GM12878 (cell line): ENCODE results near the gene TRIM40. TPM values are rescaled to one million over a fixed set of nuclear protein-coding genes. Genes with fewer than 3 reads are reported as not detected.

Source experiments
- ATAC-seq: fragments of 200-7000 bp; cut with Tn5 transposase; 3 replicates; pipeline ENCODE4 v1.9.1; 2020; ENCODE audit warnings: mild to moderate bottlenecking, moderate library complexity
- BruUV-seq: library from RNA; stranded (reverse); fragments of 400-500 nt; replicated peaks from 2 replicates; lab custom pipeline; 2021; lab: Mats Ljungman, UMichigan
- CTCF ChIA-PET: fragments of 300-600 bp; sonication (Branson Sonifier 250); formaldehyde crosslinking; extraction: SDS; loops from one replicate; lab custom pipeline; 2021; ENCODE audit warnings: inconsistent platforms; lab: Yijun Ruan, JAX
- POLR2A ChIA-PET: fragments of 350-600 bp; formaldehyde crosslinking; extraction: SDS; loops from one replicate; lab custom pipeline; 2021; ENCODE audit warnings: inconsistent platforms; lab: Charles Lee
- RAD21 ChIA-PET: fragments of 300-600 bp; sonication (Branson Sonifier 250); formaldehyde crosslinking; loops from one replicate; lab custom pipeline; 2023; ENCODE audit warnings: antibody characterized with exemption; ENCODE audit not compliant: unreplicated experiment; lab: Charles Lee
- SMC1A ChIA-PET: fragments of 300-600 bp; sonication (Branson Sonifier 250); formaldehyde crosslinking; loops from one replicate; lab custom pipeline; 2023; ENCODE audit not compliant: unreplicated experiment, uncharacterized antibody; lab: Charles Lee
- DNase-seq: peaks from one replicate; pipeline ENCODE4 v3.0.0-alpha.2; 2011; ENCODE audit warnings: low read depth, low spot score
- FAIRE-seq: peaks from 3 replicates; lab custom pipeline; 2011; peaks lifted over from hg19 to GRCh38; lab: Jason Lieb, UNC
- H2AFZ ChIP-seq: 2 replicates; pipeline ENCODE4 v1.6.0; 2011; ENCODE audit warnings: low read depth, low read length, control low read depth; ENCODE audit not compliant: control insufficient read depth
- H3K27ac ChIP-seq: 2 replicates; pipeline ENCODE4 v1.5.1; 2011; ENCODE audit warnings: control low read depth; ENCODE audit not compliant: control insufficient read depth, insufficient read depth
- H3K27me3 ChIP-seq, 2 experiments: replicated peaks in 1 of 2; 2 replicates each; pipeline versions ENCODE4 v1.6.0 to v1.6.1; 2011; ENCODE audit warnings: low read length in 1 of 2; ENCODE audit not compliant: control insufficient read depth in 2 of 2, insufficient read depth in 2 of 2
- H3K36me3 ChIP-seq, 2 experiments: 2 replicates each; pipeline ENCODE4 v1.5.1; 2011; ENCODE audit warnings: low read length in 1 of 2; ENCODE audit not compliant: control insufficient read depth in 2 of 2, insufficient read depth in 2 of 2
- H3K4me1 ChIP-seq: 2 replicates; pipeline ENCODE4 v1.6.1; 2011; ENCODE audit warnings: mild to moderate bottlenecking, low read length, moderate library complexity, mixed read lengths; ENCODE audit not compliant: control insufficient read depth, insufficient read depth
- H3K4me2 ChIP-seq: 2 replicates; pipeline ENCODE4 v1.6.0; 2011; ENCODE audit warnings: control low read depth; ENCODE audit not compliant: control insufficient read depth, insufficient read depth
- H3K4me3 ChIP-seq: fragments of 200-600 bp; sonication (generic); 2 replicates; pipeline ENCODE4 v1.5.1; 2016
- H3K79me2 ChIP-seq: 2 replicates; pipeline ENCODE4 v1.6.0; 2011; ENCODE audit warnings: low read length; ENCODE audit not compliant: control insufficient read depth, insufficient read depth
- H3K9ac ChIP-seq: 2 replicates; pipeline ENCODE4 v1.8.0; 2011; ENCODE audit warnings: low read length, control low read depth, mixed read lengths; ENCODE audit not compliant: control insufficient read depth, insufficient read depth
- H3K9me3 ChIP-seq: replicated peaks from 3 replicates; pipeline ENCODE4 v1.5.1; 2011; ENCODE audit warnings: mild to moderate bottlenecking, low read length; ENCODE audit not compliant: control insufficient read depth, insufficient read depth
- H4K20me1 ChIP-seq: 2 replicates; pipeline ENCODE4 v1.6.0; 2011; ENCODE audit not compliant: control insufficient read depth, insufficient read depth
- ASH2L ChIP-seq: fragments of 300-600, 200-600 bp; sonication (generic); IDR thresholded peaks from 2 replicates; pipeline ENCODE4 v1.6.1; 2017; ENCODE audit warnings: low read depth, mild to moderate bottlenecking, borderline replicate concordance
- BMI1 ChIP-seq: fragments of 450-650 bp; IDR thresholded peaks from 2 replicates; pipeline ENCODE4 v1.6.1; 2016; ENCODE audit warnings: mild to moderate bottlenecking, moderate library complexity, borderline replicate concordance
- CREM ChIP-seq: IDR thresholded peaks from 2 replicates; pipeline ENCODE4 v1.6.1; 2014; ENCODE audit warnings: antibody characterized with exemption, low read depth
- JUNB ChIP-seq: IDR thresholded peaks from 2 replicates; pipeline ENCODE4 v1.6.1; 2016; ENCODE audit warnings: antibody characterized with exemption, mild to moderate bottlenecking
- LARP7 ChIP-seq: fragments of 450-650 bp; IDR thresholded peaks from 2 replicates; pipeline ENCODE4 v1.6.1; 2017; ENCODE audit warnings: mild to moderate bottlenecking
- NRF1 ChIP-seq: conservative IDR thresholded peaks from 2 replicates; pipeline ENCODE4 v1.6.1; 2011; ENCODE audit warnings: mild to moderate bottlenecking, low read depth, low read length, improper control_type of control experiment
- PAX5 ChIP-seq: IDR thresholded peaks from 2 replicates; pipeline ENCODE4 v1.6.1; 2011; ENCODE audit warnings: low read depth, low read length, borderline replicate concordance
- POLR2AphosphoS2 ChIP-seq: IDR thresholded peaks from 2 replicates; pipeline ENCODE4 v1.6.1; 2011; ENCODE audit warnings: low read depth, mild to moderate bottlenecking, low read length, improper control_type of control experiment, moderate library complexity
- POU2F2 ChIP-seq: IDR thresholded peaks from 3 replicates; pipeline ENCODE4 v1.6.1; 2011; ENCODE audit warnings: low read depth, mild to moderate bottlenecking, low read length, borderline replicate concordance
- YY1 ChIP-seq: IDR thresholded peaks from 2 replicates; pipeline ENCODE4 v1.6.1; 2011; ENCODE audit warnings: low read depth, mild to moderate bottlenecking, low read length
- WGBS: methylation state at CpG from one replicate; pipeline ENCODE4 v1.1.6; 2016; ENCODE audit warnings: low lambda C conversion rate; ENCODE audit not compliant: insufficient replicate concordance, insufficient coverage; ENCODE audit errors: missing lambda C conversion rate; 5-methylcytosine and 5-hydroxymethylcytosine counted together
- in situ Hi-C: fragments of 300-500 bp; cut with MboI; formaldehyde crosslinking; loops from 9 replicates; pipeline ENCODE4 v1.14.3; 2018; ENCODE audit warnings: mixed read lengths
- intact Hi-C: fragments of 100-400 bp; cut with micrococcal nuclease; formaldehyde crosslinking; loops from one replicate; pipeline ENCODE4 v1.14.2; 2022; ENCODE audit not compliant: unreplicated experiment
- polyA plus RNA-seq, 11 experiments: library from polyadenylated mRNA; depleted of rRNA in 4 of 11; unstranded in 6 of 11; stranded (reverse) in 5 of 11; fragments of >200 nt; fragmentation: Nextera tagmentation in 4 of 11; fragmentation: Illumina TruSeq in 1 of 11; extraction: Ambion mirVana in 4 of 11; extraction: Trizol in 1 of 11; gene quantifications; 1 replicate in 1 of 11; 2 replicates in 10 of 11; pipeline versions ENCODE4 v1.2.1 to v1.2.3, GENCODE V29; 2011 to 2016; ENCODE audit warnings: inconsistent platforms in 2 of 11, missing spikeins in 2 of 11, low read depth in 1 of 11
- total RNA-seq, 4 experiments: library from RNA; depleted of rRNA in 3 of 4; stranded (reverse); fragments of >200 nt in 3 of 4; fragmentation: Illumina TruSeq in 1 of 4; extraction: Trizol in 1 of 4; gene quantifications; 2 replicates each; pipeline versions ENCODE4 v1.2.1 to v1.2.3, GENCODE V29; 2013 to 2021
- TF ChIP-seq, protein P1 (sequence below): fragments of 150-350 bp; IDR thresholded peaks from 2 replicates; pipeline ENCODE4 v1.6.1; 2014; ENCODE audit warnings: mild to moderate bottlenecking, low read depth, low read length

TRIM40 gene
- total and polyA plus RNA-seq, 10 of the 15 experiments (the other 5 are each of a cell fraction or from before 2014, with no cell fraction given): not detected

DNA sequence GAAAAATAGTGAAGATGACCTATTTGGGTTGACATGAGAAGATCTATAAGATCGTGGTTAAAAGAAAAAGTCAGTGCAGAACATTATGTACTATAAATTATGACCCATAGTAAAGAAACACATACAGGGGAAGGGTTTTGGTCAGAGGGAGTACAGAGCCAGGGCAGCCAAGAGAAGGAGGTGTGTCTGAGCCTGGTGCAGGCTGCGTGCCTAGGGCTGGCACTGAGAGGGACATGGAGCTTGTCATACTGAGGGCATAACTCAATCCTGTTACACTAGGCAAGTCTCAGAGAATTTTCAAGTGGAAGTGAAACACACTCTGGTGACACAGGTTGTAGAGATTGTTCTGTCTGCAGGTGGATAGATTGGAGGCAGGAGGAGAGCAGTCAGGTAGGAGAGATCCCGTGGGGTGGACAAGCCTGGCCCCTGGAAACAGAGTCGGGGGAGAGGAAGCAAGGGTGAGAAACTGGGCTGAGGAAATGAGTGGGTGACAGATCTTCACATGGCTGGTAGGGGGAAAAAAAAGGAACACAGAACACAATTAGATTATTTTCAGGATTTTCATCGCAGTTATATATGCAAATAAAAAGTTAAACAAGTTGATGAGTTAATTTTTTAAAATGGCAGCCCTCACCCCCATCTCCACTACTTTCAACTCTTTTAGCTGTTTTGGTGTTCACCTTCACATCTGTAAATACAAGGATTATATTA is 41.8 kb upstream of the TRIM40 start:
- in situ Hi-C loops: no loop called here
- intact Hi-C loops: no loop called here
- H3K4me3 ChIP-seq: no peak overlapping the region
- no peak overlapping the region for H3K27ac ChIP-seq
- BruUV-seq: no TSS peak
- H2AFZ ChIP-seq: no peak overlapping the region
- ATAC-seq: no peak
- POLR2A ChIA-PET: no interaction called here
- H3K9me3 ChIP-seq: no peaks in the 10 kb centered on the region
- H4K20me1 ChIP-seq: no peaks in the 10 kb centered on the region
- H3K4me2 ChIP-seq: no peak overlapping the region
- no peak for DNase-seq
- no peaks in the 10 kb centered on the region for H3K4me1 ChIP-seq
- SMC1A ChIA-PET: interaction anchor here (2.0 to 3.8 kb wide), 2 partner anchors 10 to 38 kb away, joined by 11 to 13 read pairs; no protein-coding TSS in a partner anchor
- H3K27me3 ChIP-seq: peaks cover 6 to 7% of the 10 kb centered on the region in 2 experiments; a peak in 2 of 4 replicates
- no peak for FAIRE-seq
- CTCF ChIA-PET: interaction anchor here (1.3 to 2.1 kb wide), 3 partner anchors 11 to 37 kb away, joined by 3 to 16 read pairs (median 4); no protein-coding TSS in a partner anchor
- H3K79me2 ChIP-seq: no peaks in the 10 kb centered on the region
- RAD21 ChIA-PET: interaction anchor here (1.0 to 1.9 kb wide), 2 partner anchors 9 to 245 kb away, joined by 3 to 9 read pairs; no protein-coding TSS in a partner anchor
- WGBS: 6% methylated on average over 5 of the region's 5 CpGs
- H3K9ac ChIP-seq: no peak overlapping the region
- H3K36me3 ChIP-seq: no peaks in the 10 kb centered on the region
- no peak for TF ChIP-seq ASH2L
- TF ChIP-seq CREM: no peak

DNA sequence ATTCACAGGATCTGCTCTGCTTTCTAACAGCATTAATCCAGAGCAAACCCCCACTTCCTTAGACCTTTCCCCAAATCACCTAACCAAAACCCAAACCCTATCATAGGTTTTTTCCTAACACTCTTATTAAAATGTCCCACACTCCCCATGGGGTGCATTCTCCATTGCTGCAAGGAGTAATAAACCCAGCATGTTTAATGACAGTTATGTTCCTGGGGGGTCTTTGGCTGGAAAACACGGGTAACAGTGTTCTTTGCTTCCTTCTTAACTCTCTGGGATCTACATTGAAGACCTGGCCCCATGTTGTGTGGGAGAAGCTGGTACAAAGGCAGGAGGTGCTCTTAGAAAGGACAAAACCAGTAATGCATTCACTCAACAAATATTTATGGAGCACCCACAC is 39.1 kb upstream of the TRIM40 start:
- CTCF ChIA-PET: interaction anchor here (0.6 to 2.0 kb wide), 3 partner anchors 8 to 34 kb away, joined by 4 to 7 read pairs (median 5); no protein-coding TSS in a partner anchor
- RAD21 ChIA-PET: interaction anchor here (2.0 kb wide), 1 partner anchor 34 kb away, joined by 6 read pairs; no protein-coding TSS in a partner anchor
- POLR2A ChIA-PET: interaction anchor here (2.0 kb wide), 1 partner anchor 33 kb away, joined by 8 read pairs; no protein-coding TSS in a partner anchor
- Histone ChIP-seq H3K79me2 (no peaks in the 10 kb centered on the region), H3K27ac (no peak overlapping the region), H3K9me3 (no peaks in the 10 kb centered on the region), H3K27me3 (peaks cover 12 to 28% of the 10 kb centered on the region in 2 experiments), H3K4me3 (no peak overlapping the region), H4K20me1 (no peaks in the 10 kb centered on the region), H3K36me3 (no peaks in the 10 kb centered on the region), H3K4me1 (peaks cover 12% of the 10 kb centered on the region), H3K4me2 (no peak overlapping the region), H3K9ac (no peak overlapping the region), H2AFZ (no peak overlapping the region)
- intact Hi-C loops (no loop called here), in situ Hi-C loops (no loop called here)
- WGBS: 0% methylated on average over 1 of the region's 1 CpG
- no TSS peak for BruUV-seq
- SMC1A ChIA-PET: interaction anchor here (3.8 kb wide), 1 partner anchor 36 kb away, joined by 13 read pairs; no protein-coding TSS in a partner anchor
- no peak for ATAC-seq
- no peak for DNase-seq
- no peak for FAIRE-seq
- TF ChIP-seq LARP7: no peak
- TF ChIP-seq POU2F2: no peak
- TF ChIP-seq YY1: no peak
- no peak for TF ChIP-seq ASH2L
- no peak for TF ChIP-seq BMI1
- TF ChIP-seq PAX5: no peak
- TF ChIP-seq, protein P1, sequence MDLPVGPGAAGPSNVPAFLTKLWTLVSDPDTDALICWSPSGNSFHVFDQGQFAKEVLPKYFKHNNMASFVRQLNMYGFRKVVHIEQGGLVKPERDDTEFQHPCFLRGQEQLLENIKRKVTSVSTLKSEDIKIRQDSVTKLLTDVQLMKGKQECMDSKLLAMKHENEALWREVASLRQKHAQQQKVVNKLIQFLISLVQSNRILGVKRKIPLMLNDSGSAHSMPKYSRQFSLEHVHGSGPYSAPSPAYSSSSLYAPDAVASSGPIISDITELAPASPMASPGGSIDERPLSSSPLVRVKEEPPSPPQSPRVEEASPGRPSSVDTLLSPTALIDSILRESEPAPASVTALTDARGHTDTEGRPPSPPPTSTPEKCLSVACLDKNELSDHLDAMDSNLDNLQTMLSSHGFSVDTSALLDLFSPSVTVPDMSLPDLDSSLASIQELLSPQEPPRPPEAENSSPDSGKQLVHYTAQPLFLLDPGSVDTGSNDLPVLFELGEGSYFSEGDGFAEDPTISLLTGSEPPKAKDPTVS: no peak
- no peak for TF ChIP-seq NRF1
- no peak for TF ChIP-seq JUNB
- no peak for TF ChIP-seq POLR2AphosphoS2
